Gastroesophageal sphincter (tissue), 4 donors: Measurements from ENCODE around the gene ENTHD1. TPM values are rescaled to one million over a fixed set of nuclear protein-coding genes. Genes with fewer than 3 reads are reported as not detected.

Experiments
- ATAC-seq: fragments of 150-250 bp; one replicate; pipeline ENCODE4 v1.9.1; 2016; ENCODE audit warnings: mild to moderate bottlenecking, moderate library complexity
- H3K27ac ChIP-seq, 4 donors: fragments of 200-600 bp; sonication (generic) in 3 of 4; 1 replicate in 3 of 4; 2 replicates in 1 of 4; pipeline ENCODE4 v1.5.1; 2016 to 2019
- H3K27me3 ChIP-seq: fragments of 200-600 bp; sonication (generic); one replicate; pipeline ENCODE4 v1.5.1; 2019
- H3K36me3 ChIP-seq, 2 donors: fragments of 200-600 bp; sonication (generic); one replicate each; pipeline ENCODE4 v1.5.1; 2019; ENCODE audit warnings: control low read depth in 1 of 2
- H3K4me1 ChIP-seq, 3 donors: fragments of 200-600 bp; sonication (generic); 1 replicate in 2 of 3; 2 replicates in 1 of 3; pipeline ENCODE4 v1.5.1; 2016 to 2019; ENCODE audit warnings: control low read depth in 2 of 3
- H3K4me3 ChIP-seq, 2 donors: fragments of 200-600 bp; sonication (generic); one replicate each; pipeline ENCODE4 v1.5.1; 2019; ENCODE audit warnings: mild to moderate bottlenecking in 1 of 2, moderate library complexity in 1 of 2
- H3K9me3 ChIP-seq, 3 donors: fragments of 200-600 bp; sonication (generic); one replicate each; pipeline ENCODE4 v1.5.1; 2017 to 2019; ENCODE audit warnings: control low read depth in 2 of 3
- EP300 ChIP-seq: sonication (generic); formaldehyde crosslinking; IDR thresholded peaks from one replicate; pipeline ENCODE4 v1.6.1; 2017; ENCODE audit warnings: antibody characterized with exemption, mild to moderate bottlenecking
- POLR2A ChIP-seq, 2 donors: fragments of 450-650 bp; IDR thresholded peaks; one replicate each; pipeline ENCODE4 v1.6.1; 2017; ENCODE audit warnings: antibody characterized with exemption in 2 of 2, mild to moderate bottlenecking in 2 of 2, moderate library complexity in 1 of 2
- POLR2AphosphoS5 ChIP-seq: sonication (generic); formaldehyde crosslinking; IDR thresholded peaks from one replicate; pipeline ENCODE4 v1.6.1; 2017; ENCODE audit warnings: antibody characterized with exemption
- WGBS, 2 donors: methylation state at CpG; one replicate each; pipeline ENCODE4 v1.1.5; 2018; ENCODE audit warnings: low coverage in 1 of 2; 5-methylcytosine and 5-hydroxymethylcytosine counted together
- total RNA-seq, 4 donors: library from RNA; depleted of rRNA; stranded (reverse); fragments of >200 nt; gene quantifications; one replicate each; pipeline ENCODE4 v1.1.0, GENCODE V29; 2016
- TF ChIP-seq, protein P1 (sequence below), 4 experiments: fragments of 200-600 bp in 2 of 4; fragments of 450-650 bp in 2 of 4; sonication (generic) in 1 of 4; IDR thresholded peaks; one replicate each; pipeline ENCODE4 v1.5.1; 2017 to 2019; ENCODE audit warnings: antibody characterized with exemption in 4 of 4, mild to moderate bottlenecking in 2 of 4, moderate library complexity in 2 of 4

ENTHD1 gene
- total RNA-seq, 4 donors from 2014 or later = 0.47 TPM; not detected in 3

DNA sequence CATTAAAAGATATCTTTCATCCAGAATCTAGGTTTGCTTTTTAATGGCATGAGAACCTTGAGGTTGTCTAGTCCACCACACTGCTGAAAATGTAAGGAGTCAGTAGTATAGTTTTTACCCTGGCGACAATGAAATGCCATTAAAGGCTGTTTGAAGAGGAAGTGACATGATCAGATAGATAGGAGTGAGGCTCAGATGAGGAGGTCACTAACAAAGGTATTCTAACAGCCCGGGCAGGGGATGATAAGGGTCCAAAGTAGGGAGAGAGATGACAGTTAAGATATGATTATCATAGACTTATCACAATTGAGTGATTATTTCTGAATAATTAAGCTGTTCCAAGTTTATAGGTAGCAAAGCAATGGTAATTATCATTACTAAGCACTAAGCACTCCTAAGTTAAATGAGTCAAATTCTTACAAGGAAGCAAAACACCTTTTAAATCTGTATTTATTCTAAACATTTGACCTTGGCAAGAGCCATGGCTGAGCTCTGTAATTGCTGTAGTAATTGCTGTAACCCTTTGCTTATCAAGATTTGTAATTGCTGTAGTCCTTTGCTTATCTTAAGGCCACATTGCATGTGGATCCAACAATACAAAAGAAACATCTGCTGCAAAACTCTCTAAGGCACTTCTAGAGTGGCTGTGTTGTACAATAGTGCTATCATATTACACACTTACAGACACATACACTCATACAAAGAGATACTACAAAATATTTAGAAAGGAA, 92.6 kb downstream of the ENTHD1 start:
- Histone ChIP-seq H3K4me1 (no peaks in the 10 kb centered on the region), H3K27me3 (peaks cover 58% of the 10 kb centered on the region), H3K9me3 (peaks cover 0 to 36% (median 2%) of the 10 kb centered on the region in 3 donors), H3K27ac (no peak overlapping the region), H3K36me3 (no peaks in the 10 kb centered on the region), H3K4me3 (no peak overlapping the region)
- ATAC-seq = no peak
- TF ChIP-seq POLR2A (IDR thresholded peaks at IDR 0.05) (no peak), EP300 (no peak), POLR2AphosphoS5 (no peak)
- TF ChIP-seq, protein P1, sequence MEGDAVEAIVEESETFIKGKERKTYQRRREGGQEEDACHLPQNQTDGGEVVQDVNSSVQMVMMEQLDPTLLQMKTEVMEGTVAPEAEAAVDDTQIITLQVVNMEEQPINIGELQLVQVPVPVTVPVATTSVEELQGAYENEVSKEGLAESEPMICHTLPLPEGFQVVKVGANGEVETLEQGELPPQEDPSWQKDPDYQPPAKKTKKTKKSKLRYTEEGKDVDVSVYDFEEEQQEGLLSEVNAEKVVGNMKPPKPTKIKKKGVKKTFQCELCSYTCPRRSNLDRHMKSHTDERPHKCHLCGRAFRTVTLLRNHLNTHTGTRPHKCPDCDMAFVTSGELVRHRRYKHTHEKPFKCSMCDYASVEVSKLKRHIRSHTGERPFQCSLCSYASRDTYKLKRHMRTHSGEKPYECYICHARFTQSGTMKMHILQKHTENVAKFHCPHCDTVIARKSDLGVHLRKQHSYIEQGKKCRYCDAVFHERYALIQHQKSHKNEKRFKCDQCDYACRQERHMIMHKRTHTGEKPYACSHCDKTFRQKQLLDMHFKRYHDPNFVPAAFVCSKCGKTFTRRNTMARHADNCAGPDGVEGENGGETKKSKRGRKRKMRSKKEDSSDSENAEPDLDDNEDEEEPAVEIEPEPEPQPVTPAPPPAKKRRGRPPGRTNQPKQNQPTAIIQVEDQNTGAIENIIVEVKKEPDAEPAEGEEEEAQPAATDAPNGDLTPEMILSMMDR (IDR thresholded peaks at IDR 0.05) = no peak
- WGBS, 2 donors = 28% methylated on average over 2 of the region's 2 CpGs; no CpG with 5 or more reads in 1 of the 2 donors

- no peak for TF ChIP-seq EP300
- TF ChIP-seq POLR2A (IDR thresholded peaks at IDR 0.05) = no peak
- TF ChIP-seq POLR2AphosphoS5 = no peak
- TF ChIP-seq, protein P1 (IDR thresholded peaks at IDR 0.05) = no peak
- Histone ChIP-seq H3K9me3 (peaks cover 0 to 36% (median 2%) of the 10 kb centered on the region in 3 donors), H3K27me3 (peaks cover 34% of the 10 kb centered on the region), H3K4me1 (no peaks in the 10 kb centered on the region), H3K36me3 (no peaks in the 10 kb centered on the region), H3K27ac (no peak overlapping the region), H3K4me3 (no peak overlapping the region)
- ATAC-seq = no peak
These were observed 95.9 kb downstream of the ENTHD1 start for GRCh38 chr22:39797528-39798147.

DNA sequence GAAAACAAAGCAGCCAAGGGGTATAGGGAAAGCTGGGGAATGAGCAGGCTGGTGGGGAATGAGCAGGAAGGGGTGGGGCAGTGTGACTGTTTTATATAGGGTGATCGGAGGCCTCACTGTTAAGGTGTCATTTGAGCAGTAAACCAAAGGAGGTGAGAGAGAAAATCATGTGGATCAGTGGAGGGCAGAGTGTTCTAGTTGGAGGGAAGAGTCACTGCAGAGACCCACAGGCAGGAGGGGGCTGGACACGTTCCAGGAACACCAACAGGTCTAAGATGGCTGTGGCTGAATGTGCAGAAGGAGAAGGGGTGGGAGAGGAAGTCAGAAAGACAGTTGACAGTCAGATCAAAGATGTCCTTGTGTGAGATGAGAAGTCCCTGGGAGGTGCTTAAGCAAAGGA, 103.8 kb downstream of the ENTHD1 start:
- TF ChIP-seq POLR2AphosphoS5 (no peak), POLR2A (IDR thresholded peaks at IDR 0.05) (no peak), EP300 (no peak)
- TF ChIP-seq, protein P1 (IDR thresholded peaks at IDR 0.05) = no peak
- no peaks in the 10 kb centered on the region for H3K36me3 ChIP-seq
- no peak overlapping the region for H3K27ac ChIP-seq
- no peak overlapping the region for H3K4me3 ChIP-seq
- no peaks in the 10 kb centered on the region for H3K27me3 ChIP-seq
- 33 to 44% methylated on average over 2 of the region's 2 CpGs for WGBS, 2 donors
- H3K9me3 ChIP-seq = no peaks in the 10 kb centered on the region
- no peaks in the 10 kb centered on the region for H3K4me1 ChIP-seq
- ATAC-seq = no peak

- 74 to 85% methylated on average over 2 to 5 of the region's 5 CpGs for WGBS, 2 donors
- no peaks in the 10 kb centered on the region for H3K4me1 ChIP-seq
- no peaks in the 10 kb centered on the region for H3K9me3 ChIP-seq
- H3K36me3 ChIP-seq = no peaks in the 10 kb centered on the region
- H3K27me3 ChIP-seq = no peaks in the 10 kb centered on the region
- no peak overlapping the region for H3K4me3 ChIP-seq
- TF ChIP-seq, protein P1 (IDR thresholded peaks at IDR 0.05) = no peak
- TF ChIP-seq POLR2AphosphoS5 = no peak
- no peak for TF ChIP-seq EP300
- no peak for TF ChIP-seq POLR2A (IDR thresholded peaks at IDR 0.05)
- no peak for ATAC-seq
- H3K27ac ChIP-seq = no peak overlapping the region
These were observed 108.3 kb downstream of the ENTHD1 start for GRCh38 chr22:39785232-39785631.
